Activated T-helper 17 cell treated with anti-CD3 and anti-CD28 coated beads, Interleukin-2, amount 50 U/mL, for 72 hours (primary cell): ENCODE data around the gene DMTF1. TPM values are rescaled to one million over a fixed set of nuclear protein-coding genes. Genes with fewer than 3 reads are reported as not detected.
"Not testable (repeated sequence)": the region's sequence is repeated elsewhere in the genome, so short reads cannot be mapped to it uniquely, and the experiment has no call there.

Source experiments
- ATAC-seq: fragments of 150-1000 bp; cut with Tn5 transposase; replicated peaks from 2 replicates; pipeline ENCODE4 v1.10.0; 2021; ENCODE audit warnings: mild to moderate bottlenecking, moderate library complexity
- H3K27ac Mint-ChIP-seq: one replicate; pipeline ENCODE4 v1.8.0; 2022; ENCODE audit warnings: mixed read lengths
- H3K27me3 Mint-ChIP-seq: one replicate; pipeline ENCODE4 v1.8.0; 2022; ENCODE audit warnings: mixed read lengths
- H3K36me3 Mint-ChIP-seq: one replicate; pipeline ENCODE4 v1.8.0; 2022; ENCODE audit warnings: low read depth, mild to moderate bottlenecking, mixed read lengths
- H3K4me1 Mint-ChIP-seq: one replicate; pipeline ENCODE4 v1.8.0; 2022; ENCODE audit warnings: mixed read lengths
- H3K4me3 Mint-ChIP-seq: one replicate; pipeline ENCODE4 v1.8.0; 2022; ENCODE audit warnings: mild to moderate bottlenecking, mixed read lengths
- H3K9me3 Mint-ChIP-seq: one replicate; pipeline ENCODE4 v1.8.0; 2022; ENCODE audit warnings: mixed read lengths
- total RNA-seq, 2 donors: library from RNA; stranded (reverse); gene quantifications; one replicate each; pipeline ENCODE4 v1.2.3, GENCODE V29; 2022

Gene DMTF1
- total RNA-seq, 2 donors from 2014 or later: 90.4 to 114 TPM

GRCh38 chr7:87216701-87217508 is 64.7 kb downstream of the DMTF1 start:
- peak overlapping the region; percentile 96 for H3K4me3 Mint-ChIP-seq
- peaks cover 77% of the 10 kb centered on the region for H3K36me3 Mint-ChIP-seq
- H3K4me1 Mint-ChIP-seq: peaks cover 32% of the 10 kb centered on the region
- no peaks in the 10 kb centered on the region for H3K27me3 Mint-ChIP-seq
- H3K27ac Mint-ChIP-seq: peak overlapping the region; percentile 92
- ATAC-seq: peak; percentile 65
- no peaks in the 10 kb centered on the region for H3K9me3 Mint-ChIP-seq

- Mint-ChIP-seq H3K36me3 (peaks cover 64% of the 10 kb centered on the region), H3K4me3 (peak overlapping the region; percentile 96), H3K27ac (peak overlapping the region; percentile 92), H3K27me3 (no peaks in the 10 kb centered on the region), H3K9me3 (no peaks in the 10 kb centered on the region), H3K4me1 (peaks cover 20% of the 10 kb centered on the region)
- no peak for ATAC-seq
These were observed 65.9 kb downstream of the DMTF1 start for GRCh38 chr7:87217983-87218653.

GRCh38 chr7:87218796-87219544 is 66.7 kb downstream of the DMTF1 start:
- Mint-ChIP-seq H3K27me3 (no peaks in the 10 kb centered on the region), H3K9me3 (no peaks in the 10 kb centered on the region), H3K4me3 (peak overlapping the region; percentile 96), H3K27ac (peak overlapping the region; percentile 92), H3K4me1 (peaks cover 13% of the 10 kb centered on the region), H3K36me3 (peaks cover 57% of the 10 kb centered on the region)
- peak; percentile 1 for ATAC-seq

- peak within 1 kb of the TSS; percentile 92 for H3K27ac Mint-ChIP-seq
- H3K9me3 Mint-ChIP-seq: no peaks in the 10 kb centered on the region
- H3K4me3 Mint-ChIP-seq: peak within 1 kb of the TSS; percentile 96
- peaks cover 51% of the 10 kb centered on the region for H3K36me3 Mint-ChIP-seq
- H3K4me1 Mint-ChIP-seq: peaks cover 7% of the 10 kb centered on the region
- ATAC-seq: peak; percentile 60
- H3K27me3 Mint-ChIP-seq: no peaks in the 10 kb centered on the region
These were observed 67.3 kb downstream of the DMTF1 start, which contains the start of gene TMEM243 for GRCh38 chr7:87219545-87220025. Gene TMEM243, minus strand, starts transcription at chr7:87219732. Its CDS starts 229 bp downstream, at chr7:87219503.

GRCh38 chr7:87220026-87220733 is 67.9 kb downstream of the DMTF1 start:
- peaks cover 47% of the 10 kb centered on the region for H3K36me3 Mint-ChIP-seq
- peaks cover 6% of the 10 kb centered on the region for H3K4me1 Mint-ChIP-seq
- H3K27me3 Mint-ChIP-seq: no peaks in the 10 kb centered on the region
- H3K9me3 Mint-ChIP-seq: no peaks in the 10 kb centered on the region
- peak overlapping the region; percentile 92 for H3K27ac Mint-ChIP-seq
- peak overlapping the region; percentile 96 for H3K4me3 Mint-ChIP-seq
- ATAC-seq: peak; percentile 53

- peaks cover 42% of the 10 kb centered on the region for H3K36me3 Mint-ChIP-seq
- ATAC-seq: no peak
- H3K4me3 Mint-ChIP-seq: peak overlapping the region; percentile 96
- H3K9me3 Mint-ChIP-seq: no peaks in the 10 kb centered on the region
- H3K27me3 Mint-ChIP-seq: no peaks in the 10 kb centered on the region
- H3K27ac Mint-ChIP-seq: no peak overlapping the region
- peaks cover 6% of the 10 kb centered on the region for H3K4me1 Mint-ChIP-seq
These were observed 68.5 kb downstream of the DMTF1 start for GRCh38 chr7:87220734-87221215.

- H3K27me3 Mint-ChIP-seq: no peaks in the 10 kb centered on the region
- peaks cover 4% of the 10 kb centered on the region for H3K4me1 Mint-ChIP-seq
- no peak overlapping the region for H3K4me3 Mint-ChIP-seq
- peak; percentile 37 for ATAC-seq
- H3K9me3 Mint-ChIP-seq: no peaks in the 10 kb centered on the region
- H3K36me3 Mint-ChIP-seq: peaks cover 16% of the 10 kb centered on the region
- H3K27ac Mint-ChIP-seq: no peak overlapping the region
These were observed 71.4 kb downstream of the DMTF1 start for GRCh38 chr7:87223666-87224065.

- Mint-ChIP-seq H3K27ac (no peak overlapping the region), H3K4me1 (peaks cover 4% of the 10 kb centered on the region), H3K9me3 (no peaks in the 10 kb centered on the region), H3K4me3 (no peak overlapping the region), H3K27me3 (no peaks in the 10 kb centered on the region), H3K36me3 (no peaks in the 10 kb centered on the region)
- ATAC-seq: no peak
These were observed 73.4 kb downstream of the DMTF1 start for GRCh38 chr7:87225696-87226095.

- H3K27me3 Mint-ChIP-seq: no peaks in the 10 kb centered on the region
- ATAC-seq: no peak
- H3K4me1 Mint-ChIP-seq: peaks cover 4% of the 10 kb centered on the region
- H3K9me3 Mint-ChIP-seq: no peaks in the 10 kb centered on the region
- no peaks in the 10 kb centered on the region for H3K36me3 Mint-ChIP-seq
- H3K27ac Mint-ChIP-seq: no peak overlapping the region
- no peak overlapping the region for H3K4me3 Mint-ChIP-seq
These were observed 74.2 kb downstream of the DMTF1 start for GRCh38 chr7:87226495-87226894.

- peaks cover 4% of the 10 kb centered on the region for H3K27me3 Mint-ChIP-seq
- ATAC-seq: no peak
These were observed 79.0 kb downstream of the DMTF1 start for GRCh38 chr7:87231258-87231657.

GRCh38 chr7:87231711-87232110 is 79.5 kb downstream of the DMTF1 start:
- no peak for ATAC-seq
- Mint-ChIP-seq H3K4me1 (no peaks in the 10 kb centered on the region), H3K27ac (no peak overlapping the region), H3K36me3 (no peaks in the 10 kb centered on the region), H3K27me3 (peaks cover 4% of the 10 kb centered on the region), H3K9me3 (no peaks in the 10 kb centered on the region), H3K4me3 (no peak overlapping the region)

More at GRCh38 chr7:87231258-87231657, 79.0 kb downstream of the DMTF1 start:
- Mint-ChIP-seq H3K27ac (no peak overlapping the region), H3K9me3 (no peaks in the 10 kb centered on the region), H3K4me3 (no peak overlapping the region), H3K36me3 (no peaks in the 10 kb centered on the region), H3K4me1 (peaks cover 4% of the 10 kb centered on the region)

GRCh38 chr7:87234949-87235348 is 82.7 kb downstream of the DMTF1 start:
- no peaks in the 10 kb centered on the region for H3K36me3 Mint-ChIP-seq
- no peak overlapping the region for H3K4me3 Mint-ChIP-seq
- H3K9me3 Mint-ChIP-seq: no peaks in the 10 kb centered on the region
- peaks cover 6% of the 10 kb centered on the region for H3K27me3 Mint-ChIP-seq
- no peak overlapping the region for H3K27ac Mint-ChIP-seq
- no peaks in the 10 kb centered on the region for H3K4me1 Mint-ChIP-seq
- peak; percentile 56 for ATAC-seq

GRCh38 chr7:87238464-87239051 is 86.3 kb downstream of the DMTF1 start:
- H3K4me1 Mint-ChIP-seq, H3K9me3 Mint-ChIP-seq, H3K36me3 Mint-ChIP-seq, H3K27me3 Mint-ChIP-seq, H3K4me3 Mint-ChIP-seq, H3K27ac Mint-ChIP-seq, ATAC-seq: not testable (repeated sequence)
